Measurements from ENCODE around the gene SLC39A10.
"Not testable (repeated sequence)": the region's sequence is repeated elsewhere in the genome, so short reads cannot be mapped to it uniquely, and the experiment has no call there.

Gene SLC39A10

GRCh38 chr2:195656859-195657633 lies at the start of gene SLC39A10:
SLC39A10 (plus strand) TSS chr2:195657226; CDS start chr2:195680043, 22,817 bp downstream.
- DNase-seq = peak; percentile 98

GRCh38 chr2:195608768-195609454 lies 48.1 kb upstream of the SLC39A10 start:
- DNase-seq = no peak

- no peak for DNase-seq
These were observed 46.3 kb upstream of the SLC39A10 start for GRCh38 chr2:195610717-195611116.

- DNase-seq = peak; percentile 86
These were observed 44.2 kb upstream of the SLC39A10 start for GRCh38 chr2:195612611-195613495.

- peak; percentile 96 for DNase-seq
These were observed 43.1 kb upstream of the SLC39A10 start for GRCh38 chr2:195613922-195614321.

GRCh38 chr2:195619590-195619989 lies 37.4 kb upstream of the SLC39A10 start:
- peak; percentile 34 for DNase-seq

GRCh38 chr2:195620501-195620900 lies 36.5 kb upstream of the SLC39A10 start:
- DNase-seq = peak; percentile 66

GRCh38 chr2:195622966-195623365 lies 34.1 kb upstream of the SLC39A10 start:
- no peak for DNase-seq

GRCh38 chr2:195626507-195626906 lies 30.5 kb upstream of the SLC39A10 start:
- DNase-seq = no peak

GRCh38 chr2:195628666-195629065 lies 28.4 kb upstream of the SLC39A10 start:
- no peak for DNase-seq

GRCh38 chr2:195632856-195633572 lies 24.0 kb upstream of the SLC39A10 start:
- no peak for DNase-seq

GRCh38 chr2:195633573-195633870 lies 23.5 kb upstream of the SLC39A10 start:
- no peak for DNase-seq

- no peak for DNase-seq
These were observed 23.1 kb upstream of the SLC39A10 start for GRCh38 chr2:195633974-195634373.

- no peak for DNase-seq
These were observed 20.1 kb upstream of the SLC39A10 start for GRCh38 chr2:195636890-195637289.

- no peak for DNase-seq
These were observed 18.3 kb upstream of the SLC39A10 start for GRCh38 chr2:195638750-195639149.

- DNase-seq = no peak
These were observed 17.7 kb upstream of the SLC39A10 start for GRCh38 chr2:195639238-195639858.

GRCh38 chr2:195639959-195640358 lies 17.1 kb upstream of the SLC39A10 start:
- DNase-seq = no peak

- no peak for DNase-seq
These were observed 14.9 kb upstream of the SLC39A10 start for GRCh38 chr2:195642027-195642678.

- no peak for DNase-seq
These were observed 14.4 kb upstream of the SLC39A10 start for GRCh38 chr2:195642679-195643068.

GRCh38 chr2:195644708-195645107 lies 12.3 kb upstream of the SLC39A10 start:
- DNase-seq = not testable (repeated sequence)

GRCh38 chr2:195645413-195645812 lies 11.6 kb upstream of the SLC39A10 start:
- DNase-seq = no peak

- no peak for DNase-seq
These were observed 10.6 kb upstream of the SLC39A10 start for GRCh38 chr2:195646424-195646823.
